IMR-90 (cell line): ENCODE data around the gene FOXC1. TPM values are rescaled to one million over a fixed set of nuclear protein-coding genes. Genes with fewer than 3 reads are reported as not detected.

Experiments
- ATAC-seq: fragments of 200-7000 bp; cut with Tn5 transposase; 2 replicates; pipeline ENCODE4 v1.9.1; 2020; ENCODE audit warnings: low read depth, mild to moderate bottlenecking, moderate library complexity
- BruUV-seq: library from RNA; stranded (reverse); fragments of 400-500 nt; replicated peaks from 2 replicates; lab custom pipeline; 2021; lab: Mats Ljungman, UMichigan
- CTCF ChIA-PET: fragments of 300-600 bp; formaldehyde crosslinking; extraction: SDS; loops from one replicate; lab custom pipeline; 2021; ENCODE audit warnings: antibody characterized with exemption; lab: Yijun Ruan, JAX
- POLR2A ChIA-PET: fragments of 300-600 bp; sonication (Branson Sonifier 250); formaldehyde crosslinking; loops from one replicate; lab custom pipeline; 2022; ENCODE audit warnings: antibody characterized with exemption; ENCODE audit not compliant: unreplicated experiment; lab: Charles Lee
- DNase-seq: peaks from one replicate; pipeline ENCODE4 v3.0.0; 2013
- H2AFZ ChIP-seq: replicated peaks from 2 replicates; pipeline ENCODE3; 2013; ENCODE audit warnings: low read length, mild to moderate bottlenecking; ENCODE audit not compliant: poor library complexity
- H2AK5ac ChIP-seq: 2 replicates; pipeline ENCODE4 v1.6.1; 2013; ENCODE audit warnings: low read depth, low read length, inconsistent platforms
- H2AK9ac ChIP-seq: replicated peaks from 2 replicates; pipeline ENCODE3; 2013; ENCODE audit warnings: mild to moderate bottlenecking, low read depth, low read length, moderate library complexity; ENCODE audit not compliant: poor library complexity
- H2BK120ac ChIP-seq: 2 replicates; pipeline ENCODE4 v1.6.1; 2013; ENCODE audit warnings: low read depth, low read length, inconsistent platforms
- H2BK15ac ChIP-seq: 3 replicates; pipeline ENCODE4 v1.6.1; 2013; ENCODE audit warnings: low read depth, low read length, inconsistent platforms
- H2BK20ac ChIP-seq: 2 replicates; pipeline ENCODE4 v1.6.1; 2013; ENCODE audit warnings: low read depth, mild to moderate bottlenecking, inconsistent platforms, low read length, moderate library complexity
- H2BK5ac ChIP-seq: 2 replicates; pipeline ENCODE4 v1.6.1; 2013; ENCODE audit warnings: mild to moderate bottlenecking, low read depth, low read length, inconsistent platforms; ENCODE audit not compliant: poor library complexity, severe bottlenecking
- H3K14ac ChIP-seq: replicated peaks from 2 replicates; pipeline ENCODE4 v1.6.1; 2013; ENCODE audit warnings: low read depth, low read length, inconsistent platforms
- H3K18ac ChIP-seq: 2 replicates; pipeline ENCODE4 v1.6.1; 2013; ENCODE audit warnings: low read depth, low read length, control low read depth
- H3K23ac ChIP-seq: 2 replicates; pipeline ENCODE4 v1.6.1; 2013; ENCODE audit warnings: low read depth, low read length, inconsistent platforms
- H3K27ac ChIP-seq: 2 replicates; pipeline ENCODE4 v1.5.1; 2013; ENCODE audit warnings: mild to moderate bottlenecking, control low read depth, low read length; ENCODE audit not compliant: insufficient read depth
- H3K27me3 ChIP-seq: 2 replicates; pipeline ENCODE4 v1.6.1; 2013; ENCODE audit warnings: low read length; ENCODE audit not compliant: control insufficient read depth, insufficient read depth
- H3K36me3 ChIP-seq: 2 replicates; pipeline ENCODE4 v1.6.1; 2013; ENCODE audit warnings: low read length, mixed read lengths; ENCODE audit not compliant: control insufficient read depth, insufficient read depth
- H3K4ac ChIP-seq: 2 replicates; pipeline ENCODE4 v1.6.1; 2013; ENCODE audit warnings: low read depth, low read length, inconsistent platforms
- H3K4me1 ChIP-seq: 2 replicates; pipeline ENCODE4 v1.6.1; 2013; ENCODE audit warnings: low read length, mixed read lengths; ENCODE audit not compliant: control insufficient read depth, insufficient read depth
- H3K4me2 ChIP-seq: 2 replicates; pipeline ENCODE4 v1.6.1; 2013; ENCODE audit warnings: low read depth, mild to moderate bottlenecking, control low read depth, low read length, moderate library complexity
- H3K4me3 ChIP-seq: 2 replicates; pipeline ENCODE4 v1.5.1; 2013; ENCODE audit warnings: low read depth, mild to moderate bottlenecking, control low read depth, low read length, moderate library complexity; ENCODE audit not compliant: insufficient read depth
- H3K56ac ChIP-seq: 2 replicates; pipeline ENCODE4 v1.6.1; 2013; ENCODE audit warnings: low read length, inconsistent platforms; ENCODE audit not compliant: insufficient read depth; ENCODE audit errors: extremely low read depth
- H3K79me1 ChIP-seq, 2 experiments: 2 replicates each; pipeline ENCODE4 v1.6.1; 2013; ENCODE audit warnings: low read length in 2 of 2, inconsistent platforms in 1 of 2, low read depth in 1 of 2
- H3K9ac ChIP-seq: 2 replicates; pipeline ENCODE4 v1.6.1; 2013; ENCODE audit warnings: low read depth, low read length, control low read depth
- H3K9me1 ChIP-seq: 2 replicates; pipeline ENCODE4 v1.6.1; 2013; ENCODE audit warnings: low read length, inconsistent platforms; ENCODE audit not compliant: insufficient read depth
- H3K9me3 ChIP-seq: 2 replicates; pipeline ENCODE4 v1.6.1; 2013; ENCODE audit warnings: low read length; ENCODE audit not compliant: control insufficient read depth, insufficient read depth
- H4K20me1 ChIP-seq: 2 replicates; pipeline ENCODE4 v1.6.1; 2013; ENCODE audit warnings: low read length, inconsistent platforms; ENCODE audit not compliant: insufficient read depth
- H4K5ac ChIP-seq: 2 replicates; pipeline ENCODE4 v1.6.1; 2013; ENCODE audit warnings: mild to moderate bottlenecking, low read depth, low read length, control low read depth
- H4K8ac ChIP-seq, 2 experiments: 2 replicates each; pipeline ENCODE4 v1.6.1; 2013; ENCODE audit warnings: low read depth in 2 of 2, low read length in 2 of 2, control low read depth in 1 of 2, inconsistent platforms in 1 of 2
- H4K91ac ChIP-seq: 2 replicates; pipeline ENCODE4 v1.6.1; 2013; ENCODE audit warnings: low read depth, low read length, inconsistent platforms; ENCODE audit not compliant: insufficient read depth
- FOS ChIP-seq: fragments of 150-350 bp; IDR thresholded peaks from 2 replicates; pipeline ENCODE4 v1.6.1; 2016; ENCODE audit warnings: low read depth, low read length
- NFE2L2 ChIP-seq: fragments of 150-350 bp; IDR thresholded peaks from 2 replicates; pipeline ENCODE4 v1.6.1; 2016; ENCODE audit warnings: low read depth, mild to moderate bottlenecking, low read length
- USF2 ChIP-seq: fragments of 150-350 bp; IDR thresholded peaks from 2 replicates; pipeline ENCODE4 v1.6.1; 2017; ENCODE audit warnings: mild to moderate bottlenecking, antibody characterized with exemption, low read length, low read depth
- WGBS, 2 experiments: methylation state at CpG; one replicate each; pipeline versions ENCODE4 v1.1.5 to v1.1.7; 2013; ENCODE audit warnings: missing lambda C conversion rate in 2 of 2; ENCODE audit not compliant: insufficient read length in 1 of 2; ENCODE audit errors: extremely low coverage in 2 of 2; 5-methylcytosine and 5-hydroxymethylcytosine counted together
- dilution Hi-C: fragments of 300-500 bp; cut with HindIII; formaldehyde crosslinking; loops from one replicate; pipeline ENCODE4 v1.14.3; 2018; ENCODE audit warnings: low sequenced_read_pairs; ENCODE audit not compliant: unreplicated experiment
- in situ Hi-C: fragments of 300-500 bp; cut with MboI; formaldehyde crosslinking; loops from 3 replicates; pipeline ENCODE4 v1.14.3; 2019; ENCODE audit warnings: low sequenced_read_pairs, inconsistent platforms, mixed read lengths
- intact Hi-C: fragments of 100-400 bp; cut with micrococcal nuclease; formaldehyde crosslinking; loops from 2 replicates; pipeline ENCODE4 v1.10.0; 2022
- polyA plus RNA-seq, 3 experiments: library from polyadenylated mRNA; depleted of rRNA; stranded (reverse); fragments of >200 nt; gene quantifications; 2 replicates each; pipeline ENCODE4 v1.2.3, GENCODE V29; 2012; ENCODE audit warnings: low replicate concordance in 1 of 3
- total RNA-seq: library from RNA; depleted of rRNA; stranded (reverse); fragments of >200 nt; gene quantifications from 2 replicates; pipeline ENCODE4 v1.2.3, GENCODE V29; 2012

The FOXC1 gene
- total and polyA plus RNA-seq, 2 of the 4 experiments (the other 2 are of a cell fraction) = 1.3 to 4.0 TPM

GRCh38 chr6:1636971-1637871 is 27.5 kb downstream of the FOXC1 start:
- H2AK9ac ChIP-seq = no peak overlapping the region
- TF ChIP-seq USF2 = no peak
- peak; percentile 90 for TF ChIP-seq NFE2L2
- no peak for TF ChIP-seq FOS
- no peak overlapping the region for H4K5ac ChIP-seq
- H3K14ac ChIP-seq = no peak overlapping the region
- no peak overlapping the region for H3K23ac ChIP-seq
- no peak overlapping the region for H3K9ac ChIP-seq
- in situ Hi-C loops (no loop called here), dilution Hi-C loops (no loop called here), intact Hi-C loops (no loop called here)
- H3K9me3 ChIP-seq = no peaks in the 10 kb centered on the region
- H3K79me1 ChIP-seq = no peaks in the 10 kb centered on the region
- H2AFZ ChIP-seq = no peak overlapping the region
- H3K27ac ChIP-seq = no peak overlapping the region
- H2BK120ac ChIP-seq = no peak overlapping the region
- WGBS, 2 experiments = 87% methylated on average over 12 of the region's 20 CpGs; no CpG with 5 or more reads in 1 of the 2 experiments
- peaks cover 8% of the 10 kb centered on the region; the same call in 1 of the 2 replicates for H3K4me1 ChIP-seq
- H3K4me2 ChIP-seq = no peak overlapping the region
- H3K56ac ChIP-seq = no peak overlapping the region
- no peak overlapping the region for H2BK5ac ChIP-seq
- no peak overlapping the region for H3K4ac ChIP-seq
- POLR2A ChIA-PET = no interaction called here
- DNase-seq (peak; percentile 60), ATAC-seq (peak; percentile 21; the same call in 1 of the 2 replicates)
- no peak overlapping the region for H2BK20ac ChIP-seq
- H2AK5ac ChIP-seq = peak overlapping the region; percentile 7; the same call in 1 of the 2 replicates
- H4K91ac ChIP-seq = no peak overlapping the region
- no peaks in the 10 kb centered on the region; the same call in 1 of the 2 replicates for H3K9me1 ChIP-seq
- no TSS peak for BruUV-seq
- no peak overlapping the region for H2BK15ac ChIP-seq
- no peaks in the 10 kb centered on the region for H3K27me3 ChIP-seq
- no peaks in the 10 kb centered on the region for H3K36me3 ChIP-seq
- H3K4me3 ChIP-seq = no peak overlapping the region
- no peak overlapping the region for H3K18ac ChIP-seq
- no peaks in the 10 kb centered on the region for H4K20me1 ChIP-seq
- no peak overlapping the region for H4K8ac ChIP-seq
- CTCF ChIA-PET = no interaction called here
